DND-41 (cell line): ENCODE measurements around the gene SAMM50.

Source experiments
- ATAC-seq: fragments of 200-7000 bp; cut with Tn5 transposase; 3 replicates; pipeline ENCODE4 v1.9.1; 2021; ENCODE audit warnings: low read depth; ENCODE audit not compliant: insufficient read depth
- DNase-seq: peaks from one replicate; pipeline ENCODE4 v3.0.0-alpha.2; 2020
- H2AFZ ChIP-seq: 2 replicates; pipeline ENCODE4 v1.6.0; 2012; ENCODE audit warnings: low read depth, low read length
- H3K27ac ChIP-seq: 2 replicates; pipeline ENCODE4 v1.5.1; 2012; ENCODE audit warnings: low read length, inconsistent platforms
- H3K27me3 ChIP-seq: fragments of 200-600 bp; sonication (generic); 2 replicates; pipeline ENCODE4 v1.6.0; 2012; ENCODE audit warnings: low read length, mild to moderate bottlenecking, inconsistent platforms; ENCODE audit not compliant: insufficient read depth, poor library complexity
- H3K36me3 ChIP-seq: 2 replicates; pipeline ENCODE4 v1.5.1; 2012; ENCODE audit warnings: low read length, inconsistent platforms; ENCODE audit not compliant: insufficient read depth
- H3K4me1 ChIP-seq: 2 replicates; pipeline ENCODE4 v1.5.1; 2012; ENCODE audit warnings: mild to moderate bottlenecking, low read length; ENCODE audit not compliant: insufficient read depth
- H3K4me2 ChIP-seq: 2 replicates; pipeline ENCODE4 v1.6.0; 2012; ENCODE audit warnings: mild to moderate bottlenecking, moderate library complexity, low read length, inconsistent platforms; ENCODE audit not compliant: insufficient read depth
- H3K4me3 ChIP-seq, 2 experiments: fragments of 200-600 bp in 1 of 2; shearing (Covaris generic) in 1 of 2; 2 replicates each; pipeline ENCODE4 v1.5.1; 2012 to 2016; ENCODE audit warnings: inconsistent platforms in 2 of 2, low read length in 2 of 2, mild to moderate bottlenecking in 2 of 2, low read depth in 1 of 2, moderate library complexity in 1 of 2
- H3K79me2 ChIP-seq: 2 replicates; pipeline ENCODE4 v1.6.0; 2012; ENCODE audit warnings: low read length, inconsistent platforms; ENCODE audit not compliant: insufficient read depth
- H3K9ac ChIP-seq: 2 replicates; pipeline ENCODE4 v1.6.0; 2012; ENCODE audit warnings: low read depth, mild to moderate bottlenecking, inconsistent platforms, low read length, moderate library complexity
- H3K9me3 ChIP-seq: 2 replicates; pipeline ENCODE4 v1.5.1; 2012; ENCODE audit warnings: low read length, moderate library complexity, mild to moderate bottlenecking, inconsistent platforms; ENCODE audit not compliant: insufficient read depth, severe bottlenecking
- H4K20me1 ChIP-seq: 2 replicates; pipeline ENCODE4 v1.6.0; 2012; ENCODE audit warnings: low read length; ENCODE audit not compliant: insufficient read depth
- CTCF ChIP-seq: IDR thresholded peaks from 2 replicates; pipeline ENCODE4 v1.5.1; 2012; ENCODE audit warnings: borderline replicate concordance, low read length, moderate library complexity, mild to moderate bottlenecking; ENCODE audit not compliant: poor library complexity, severe bottlenecking; ENCODE audit errors: extremely low read depth
- EZH2 ChIP-seq: IDR thresholded peaks from 3 replicates; pipeline ENCODE4 v1.6.1; 2012; ENCODE audit warnings: borderline replicate concordance, low read depth, mild to moderate bottlenecking, moderate library complexity, low read length, inconsistent platforms; ENCODE audit not compliant: severe bottlenecking

Gene SAMM50

DNA sequence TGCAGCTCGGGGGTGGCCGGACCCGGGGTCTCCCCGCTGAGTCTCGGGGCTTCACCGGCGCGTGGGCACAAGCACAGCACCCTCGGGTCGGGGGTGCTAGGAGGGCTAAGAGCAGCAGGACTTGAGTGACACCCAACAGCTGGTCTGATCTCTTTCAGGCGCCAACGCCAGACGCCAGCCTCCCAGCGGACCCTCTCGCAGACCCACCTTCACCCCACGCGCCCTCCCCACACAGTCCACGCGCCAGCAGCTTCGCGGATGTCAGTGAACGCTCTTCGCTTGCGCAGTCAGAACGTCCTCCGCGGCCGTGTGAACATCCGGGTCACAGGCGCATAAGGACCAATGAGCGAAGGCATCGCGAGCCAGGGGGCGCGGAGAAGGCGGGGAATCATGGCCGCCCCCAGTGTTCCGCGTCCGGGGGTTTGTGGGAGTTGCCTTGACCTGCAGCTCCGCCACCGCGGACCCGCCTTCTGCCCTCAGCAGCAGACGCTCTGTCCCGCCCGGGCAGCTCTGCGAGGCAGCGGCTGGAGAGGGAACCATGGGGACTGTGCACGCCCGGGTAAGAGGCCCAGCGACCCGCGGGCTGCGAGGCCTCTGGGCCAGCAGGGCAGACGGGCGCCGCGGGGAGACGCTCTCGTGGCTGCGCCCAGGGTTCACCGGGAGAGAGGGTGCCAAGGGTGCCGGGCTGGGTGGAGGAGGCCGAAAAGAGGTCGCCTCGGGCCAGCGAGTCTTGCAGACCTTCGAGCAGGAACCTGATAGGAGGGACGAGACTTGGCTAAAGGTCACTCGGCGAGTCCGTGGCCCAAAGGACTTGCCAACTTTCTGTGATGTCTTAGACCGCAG, at the start of gene SAMM50:
Gene SAMM50 (plus strand): TSS at position 403 of the 843 bp plus-strand sequence. CDS start 136 bp downstream, at position 539.
- Histone ChIP-seq H3K4me1 (peaks cover 24% of the 10 kb centered on the region), H3K4me2 (peak within 1 kb of the TSS; percentile 78), H3K27ac (peak within 1 kb of the TSS; percentile 84), H3K79me2 (peaks cover 54% of the 10 kb centered on the region), H3K4me3 (peak within 1 kb of the TSS; percentile 39 to 77; a peak in 3 of 4 replicates), H2AFZ (peak within 1 kb of the TSS; percentile 89), H3K9me3 (no peaks in the 10 kb centered on the region), H3K9ac (peak within 1 kb of the TSS; percentile 77), H4K20me1 (peaks cover 11% of the 10 kb centered on the region; the same call in 1 of the 2 replicates), H3K36me3 (no peaks in the 10 kb centered on the region), H3K27me3 (no peaks in the 10 kb centered on the region)
- DNase-seq (peak; percentile 91), ATAC-seq (peak; percentile 98)
- TF ChIP-seq CTCF (peak; percentile 35), EZH2 (no peak)

DNA sequence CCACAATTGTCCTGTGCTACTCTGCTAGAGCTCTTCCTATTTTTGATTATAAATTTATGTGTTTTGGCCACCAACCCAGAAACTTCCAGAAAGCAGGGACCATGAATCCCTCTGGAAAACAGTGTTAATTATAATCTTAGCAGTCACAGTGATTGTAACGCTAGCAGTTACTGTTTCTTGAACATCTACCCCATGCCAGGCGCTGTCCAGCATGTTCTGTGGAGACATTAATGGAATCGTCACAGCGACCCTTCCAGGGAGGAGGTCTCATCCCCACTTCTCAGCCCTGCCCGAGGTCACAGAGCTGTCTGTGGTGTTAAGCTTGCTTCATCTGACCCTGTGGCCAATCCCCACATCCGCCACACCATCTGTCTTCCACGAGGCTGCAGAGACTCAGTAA, 49.6 kb upstream of the SAMM50 start:
- Histone ChIP-seq H4K20me1 (peaks cover 3% of the 10 kb centered on the region), H2AFZ (no peak overlapping the region), H3K9me3 (no peaks in the 10 kb centered on the region), H3K4me3 (no peak overlapping the region), H3K27me3 (no peaks in the 10 kb centered on the region), H3K4me2 (no peak overlapping the region), H3K79me2 (no peaks in the 10 kb centered on the region), H3K36me3 (no peaks in the 10 kb centered on the region), H3K27ac (no peak overlapping the region), H3K4me1 (no peaks in the 10 kb centered on the region), H3K9ac (no peak overlapping the region)
- no peak for ATAC-seq
- no peak for TF ChIP-seq EZH2
- TF ChIP-seq CTCF: no peak
- DNase-seq: no peak

DNA sequence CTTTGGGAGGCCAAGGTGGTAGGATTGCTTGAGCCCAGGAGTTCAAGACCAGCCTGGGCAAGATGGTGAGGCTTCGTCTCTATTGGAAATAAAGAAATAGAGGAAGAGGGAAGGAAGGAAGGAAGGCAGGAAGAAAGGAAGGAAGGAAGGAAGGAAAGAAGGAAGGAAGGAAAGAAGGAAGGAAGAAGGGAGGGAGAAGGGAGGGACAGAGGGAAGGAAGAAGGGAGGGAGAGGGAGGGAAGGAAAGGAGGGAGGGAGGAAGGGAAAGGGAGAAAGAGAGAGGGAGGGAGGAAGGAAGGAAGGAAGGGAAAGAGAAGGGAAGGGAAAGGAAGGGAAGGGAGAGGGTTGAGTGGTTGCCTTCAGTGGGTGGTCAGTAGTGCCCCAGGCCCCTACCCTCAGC, 45.5 kb upstream of the SAMM50 start:
- no peak for TF ChIP-seq EZH2
- no peaks in the 10 kb centered on the region for H3K36me3 ChIP-seq

DNA sequence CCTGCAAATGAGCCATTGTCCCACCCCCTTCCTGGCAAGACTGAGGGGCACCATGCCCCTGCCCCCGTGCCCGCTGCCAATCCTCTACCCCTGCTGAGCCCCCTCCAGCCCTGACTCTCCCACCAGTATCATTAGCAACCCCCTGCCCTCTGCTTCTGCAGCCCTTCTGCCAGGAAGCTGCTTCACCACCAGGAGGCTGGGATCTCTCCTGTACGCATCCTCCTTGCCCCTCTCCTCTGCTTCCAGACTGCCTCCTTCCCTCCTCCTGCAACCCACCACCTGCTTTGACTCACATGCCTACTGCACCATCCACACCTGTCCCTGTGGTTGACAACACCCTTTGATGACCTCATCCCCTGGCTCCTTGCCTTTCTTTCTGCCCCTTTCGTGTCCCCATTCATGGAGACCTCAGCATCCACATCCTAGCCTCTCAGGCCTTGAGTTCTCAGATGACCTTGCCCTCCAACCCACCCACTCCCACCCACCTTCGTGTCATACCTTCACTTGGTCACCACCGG, 45.0 kb upstream of the SAMM50 start:
- no peaks in the 10 kb centered on the region for H3K9me3 ChIP-seq
- ATAC-seq: no peak
- H4K20me1 ChIP-seq: peaks cover 3% of the 10 kb centered on the region
- DNase-seq: no peak
- no peaks in the 10 kb centered on the region for H3K27me3 ChIP-seq
- no peaks in the 10 kb centered on the region for H3K79me2 ChIP-seq
- no peaks in the 10 kb centered on the region for H3K36me3 ChIP-seq
- no peak for TF ChIP-seq EZH2
- TF ChIP-seq CTCF: no peak
- no peak overlapping the region for H3K4me3 ChIP-seq
- H3K27ac ChIP-seq: no peak overlapping the region
- no peak overlapping the region for H2AFZ ChIP-seq
- no peak overlapping the region for H3K4me2 ChIP-seq
- H3K4me1 ChIP-seq: no peaks in the 10 kb centered on the region
- H3K9ac ChIP-seq: no peak overlapping the region

More for the DNA sequence above, 45.5 kb upstream of the SAMM50 start:
- no peak for ATAC-seq
- Histone ChIP-seq H4K20me1 (peaks cover 3% of the 10 kb centered on the region), H3K9me3 (no peaks in the 10 kb centered on the region), H3K9ac (no peak overlapping the region), H3K27ac (no peak overlapping the region), H3K4me1 (no peaks in the 10 kb centered on the region), H2AFZ (no peak overlapping the region), H3K79me2 (no peaks in the 10 kb centered on the region), H3K4me2 (no peak overlapping the region), H3K27me3 (no peaks in the 10 kb centered on the region), H3K4me3 (no peak overlapping the region)
- DNase-seq: no peak
